GM18508 (cell line): ENCODE results near the gene WT1.

Source experiments
- ATAC-seq: cut with Tn5 transposase; IDR thresholded peaks from one replicate; pipeline ENCODE4 v1.9.1; 2021; ENCODE audit warnings: moderate number of reproducible peaks; ENCODE audit not compliant: insufficient read depth, unreplicated experiment

The WT1 gene

GRCh38 chr11:32426192-32426591 lies 9.1 kb downstream of the WT1 start:
- ATAC-seq, result no peak

GRCh38 chr11:32425761-32426160 lies 9.6 kb downstream of the WT1 start:
- no peak for ATAC-seq

GRCh38 chr11:32422545-32422944 lies 12.8 kb downstream of the WT1 start:
- ATAC-seq, result no peak

GRCh38 chr11:32421992-32422391 lies 13.3 kb downstream of the WT1 start:
- no peak for ATAC-seq

- peak; percentile 71 for ATAC-seq
These were observed 14.1 kb downstream of the WT1 start for GRCh38 chr11:32420937-32421901.

GRCh38 chr11:32420139-32420538 lies 15.2 kb downstream of the WT1 start:
- no peak for ATAC-seq

- ATAC-seq, result no peak
These were observed 16.5 kb downstream of the WT1 start for GRCh38 chr11:32418836-32419235.

GRCh38 chr11:32417806-32418205 lies 17.5 kb downstream of the WT1 start:
- no peak for ATAC-seq

- no peak for ATAC-seq
These were observed 19.0 kb downstream of the WT1 start for GRCh38 chr11:32416301-32416700.

- no peak for ATAC-seq
These were observed 20.4 kb downstream of the WT1 start for GRCh38 chr11:32414925-32415324.

- no peak for ATAC-seq
These were observed 23.3 kb downstream of the WT1 start for GRCh38 chr11:32411942-32412615.

- no peak for ATAC-seq
These were observed 29.7 kb downstream of the WT1 start for GRCh38 chr11:32405592-32405991.

- ATAC-seq, result no peak
These were observed 32.5 kb downstream of the WT1 start for GRCh38 chr11:32402836-32403235.

GRCh38 chr11:32400670-32401369 lies 34.5 kb downstream of the WT1 start:
- no peak for ATAC-seq

GRCh38 chr11:32400196-32400595 lies 35.1 kb downstream of the WT1 start:
- no peak for ATAC-seq

- no peak for ATAC-seq
These were observed 38.3 kb downstream of the WT1 start for GRCh38 chr11:32396991-32397390.

GRCh38 chr11:32396331-32396730 lies 39.0 kb downstream of the WT1 start:
- ATAC-seq, result peak; percentile 50

- ATAC-seq, result no peak
These were observed 40.2 kb downstream of the WT1 start for GRCh38 chr11:32395127-32395526.

- ATAC-seq, result no peak
These were observed 42.5 kb downstream of the WT1 start for GRCh38 chr11:32392840-32393239.

GRCh38 chr11:32391956-32392553 lies 43.3 kb downstream of the WT1 start:
- ATAC-seq, result no peak

GRCh38 chr11:32391479-32391878 lies 43.9 kb downstream of the WT1 start:
- ATAC-seq, result no peak
